GM10266 (cell line): ENCODE results near the gene BBS1.
"Not testable (repeated sequence)": the region's sequence is repeated elsewhere in the genome, so short reads cannot be mapped to it uniquely, and the experiment has no call there.

Experiments used
- DNase-seq: peaks from one replicate; pipeline ENCODE4 v3.0.0; 2012; ENCODE audit errors: extremely low spot score
- TF ChIP-seq, protein P1 (sequence below): IDR thresholded peaks from 2 replicates; pipeline ENCODE4 v1.5.1; 2012; ENCODE audit warnings: mild to moderate bottlenecking, low read depth; ENCODE audit not compliant: control insufficient read depth, insufficient read depth; ENCODE audit errors: missing control alignments

Gene BBS1

DNA sequence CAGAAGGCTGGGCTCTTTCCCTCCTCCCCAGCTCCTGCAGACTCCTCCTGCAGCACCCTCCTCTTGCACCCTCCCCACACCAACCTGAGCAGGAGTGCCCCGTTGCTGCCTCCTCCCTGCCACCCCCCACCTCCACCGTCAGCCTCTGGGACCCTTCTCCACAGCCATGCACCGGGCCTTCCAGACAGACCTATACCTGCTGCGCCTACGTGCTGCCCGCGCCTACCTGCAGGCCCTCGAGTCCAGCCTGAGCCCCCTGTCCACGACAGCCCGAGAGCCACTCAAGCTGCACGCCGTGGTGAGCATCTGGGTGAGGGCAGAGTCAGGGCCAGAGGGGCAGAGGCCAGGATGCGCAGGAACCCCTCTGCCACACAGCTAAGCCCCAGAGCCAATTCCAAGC, 19.2 kb downstream of the BBS1 start:
- TF ChIP-seq, protein P1, sequence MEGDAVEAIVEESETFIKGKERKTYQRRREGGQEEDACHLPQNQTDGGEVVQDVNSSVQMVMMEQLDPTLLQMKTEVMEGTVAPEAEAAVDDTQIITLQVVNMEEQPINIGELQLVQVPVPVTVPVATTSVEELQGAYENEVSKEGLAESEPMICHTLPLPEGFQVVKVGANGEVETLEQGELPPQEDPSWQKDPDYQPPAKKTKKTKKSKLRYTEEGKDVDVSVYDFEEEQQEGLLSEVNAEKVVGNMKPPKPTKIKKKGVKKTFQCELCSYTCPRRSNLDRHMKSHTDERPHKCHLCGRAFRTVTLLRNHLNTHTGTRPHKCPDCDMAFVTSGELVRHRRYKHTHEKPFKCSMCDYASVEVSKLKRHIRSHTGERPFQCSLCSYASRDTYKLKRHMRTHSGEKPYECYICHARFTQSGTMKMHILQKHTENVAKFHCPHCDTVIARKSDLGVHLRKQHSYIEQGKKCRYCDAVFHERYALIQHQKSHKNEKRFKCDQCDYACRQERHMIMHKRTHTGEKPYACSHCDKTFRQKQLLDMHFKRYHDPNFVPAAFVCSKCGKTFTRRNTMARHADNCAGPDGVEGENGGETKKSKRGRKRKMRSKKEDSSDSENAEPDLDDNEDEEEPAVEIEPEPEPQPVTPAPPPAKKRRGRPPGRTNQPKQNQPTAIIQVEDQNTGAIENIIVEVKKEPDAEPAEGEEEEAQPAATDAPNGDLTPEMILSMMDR, result no peak
- DNase-seq, result no peak

DNA sequence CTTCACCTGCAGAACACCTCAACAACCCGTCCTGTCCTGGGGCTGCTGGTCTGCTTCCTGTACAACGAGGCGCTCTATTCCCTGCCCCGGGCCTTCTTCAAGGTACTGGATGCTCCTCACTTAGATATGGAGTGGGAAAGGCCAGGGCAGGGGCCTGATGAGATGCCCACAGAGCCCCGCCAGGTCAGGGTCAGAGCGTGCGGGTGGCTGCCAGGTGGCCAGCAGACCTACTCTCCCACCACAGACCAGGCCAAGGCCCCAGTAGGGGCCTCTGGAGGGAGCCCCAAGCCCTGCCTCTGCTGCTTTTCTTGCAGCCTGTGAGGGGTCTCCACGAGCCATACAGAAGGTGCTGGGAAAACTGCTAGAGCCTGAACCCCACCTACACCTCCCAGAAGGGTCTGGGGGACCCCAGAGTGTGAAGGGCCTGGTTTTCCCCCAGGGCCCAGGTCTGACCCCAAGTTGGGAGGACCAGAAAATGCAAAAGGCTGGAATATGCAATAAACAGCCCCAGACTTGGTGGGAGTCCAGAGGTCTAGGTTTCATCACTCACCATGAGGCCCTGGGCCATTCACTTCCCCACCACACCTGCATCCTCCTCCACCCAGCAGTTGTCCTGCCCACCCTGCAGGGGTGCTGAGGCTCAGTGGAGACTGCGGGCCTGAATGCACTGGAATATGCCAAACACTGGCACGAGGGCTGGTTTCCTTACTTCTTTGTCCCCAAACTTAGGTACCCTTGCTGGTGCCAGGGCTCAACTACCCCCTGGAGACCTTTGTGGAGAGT, 20.7 kb downstream of the BBS1 start:
- no peak for DNase-seq
- TF ChIP-seq, protein P1, result no peak

DNA sequence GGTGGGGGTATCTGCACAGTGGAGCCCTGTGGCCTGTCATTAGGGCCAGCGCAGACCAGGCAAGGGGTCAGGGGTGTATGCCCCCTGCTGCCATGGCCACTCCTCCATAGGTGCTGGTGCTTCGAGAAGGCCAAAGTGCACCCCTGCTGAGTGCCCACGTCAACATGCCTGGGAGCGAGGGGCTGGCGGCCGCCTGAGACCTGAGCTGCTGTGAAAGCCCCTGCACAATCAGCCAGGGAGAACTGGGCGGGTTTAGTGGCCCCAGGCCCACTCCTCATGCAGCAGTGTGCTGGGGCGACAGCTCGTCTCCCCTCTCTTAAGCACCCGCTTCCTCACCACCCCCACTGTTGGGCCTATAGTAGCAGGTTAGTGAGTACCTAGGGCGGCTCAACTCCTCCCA, 21.4 kb downstream of the BBS1 start:
- TF ChIP-seq, protein P1, result no peak
- no peak for DNase-seq

DNA sequence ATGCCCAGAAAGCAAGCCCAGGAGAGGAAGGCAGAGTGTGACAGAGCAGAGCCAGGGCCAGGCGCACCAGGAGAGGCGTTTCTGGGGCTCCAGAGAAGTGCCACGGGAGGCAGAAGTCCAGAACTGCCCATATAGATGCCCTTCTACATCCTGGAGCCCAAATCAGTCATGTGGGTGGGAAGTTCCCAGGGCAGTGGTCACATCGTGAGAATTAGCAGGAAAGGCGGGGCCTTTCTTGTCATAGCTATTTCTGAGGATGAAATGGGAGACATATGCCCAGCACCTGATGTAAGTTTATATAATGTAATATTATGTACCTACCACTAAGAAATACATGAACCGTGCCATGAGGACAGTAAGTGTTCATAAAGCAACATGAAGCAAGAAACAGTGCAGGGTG, 22.3 kb downstream of the BBS1 start:
- TF ChIP-seq, protein P1, result no peak

DNA sequence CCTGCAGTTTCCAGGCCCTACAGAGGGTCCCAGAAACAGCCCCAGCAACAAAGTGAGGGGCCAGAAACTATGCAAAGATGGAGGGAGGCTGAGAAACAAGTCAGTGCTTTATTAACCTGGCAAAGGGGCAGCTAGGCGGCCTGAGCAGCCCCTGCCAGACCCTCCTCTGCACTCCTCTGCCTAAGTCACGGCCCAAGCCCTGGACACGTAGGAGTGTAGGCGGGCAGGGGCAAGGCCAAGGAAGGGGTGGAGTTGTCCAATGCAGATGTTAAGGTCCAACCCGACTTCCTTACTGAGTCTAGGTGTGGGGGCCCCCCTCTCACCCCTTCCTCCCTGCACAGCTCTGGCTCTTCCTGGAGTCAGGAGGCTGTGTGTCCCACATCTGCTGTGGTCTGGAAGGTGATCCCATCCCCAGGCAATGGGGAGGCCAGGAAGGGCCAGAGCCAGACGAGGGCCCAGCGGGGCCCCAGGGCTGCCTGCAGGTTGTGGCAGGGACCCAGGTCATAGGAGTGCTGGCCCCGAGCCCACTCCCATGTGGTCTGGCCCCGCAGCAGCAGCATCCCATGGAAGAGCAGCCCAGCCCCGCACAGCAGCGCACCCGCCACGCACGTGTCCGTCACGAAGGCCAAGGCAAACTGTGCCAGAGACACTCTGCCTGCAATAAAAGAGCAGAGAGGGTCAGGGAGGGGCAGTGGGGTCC, 28.9 kb downstream of the BBS1 start:
- no peak for DNase-seq
- TF ChIP-seq, protein P1, result no peak

More for the DNA sequence above, 22.3 kb downstream of the BBS1 start:
- DNase-seq, result no peak

DNA sequence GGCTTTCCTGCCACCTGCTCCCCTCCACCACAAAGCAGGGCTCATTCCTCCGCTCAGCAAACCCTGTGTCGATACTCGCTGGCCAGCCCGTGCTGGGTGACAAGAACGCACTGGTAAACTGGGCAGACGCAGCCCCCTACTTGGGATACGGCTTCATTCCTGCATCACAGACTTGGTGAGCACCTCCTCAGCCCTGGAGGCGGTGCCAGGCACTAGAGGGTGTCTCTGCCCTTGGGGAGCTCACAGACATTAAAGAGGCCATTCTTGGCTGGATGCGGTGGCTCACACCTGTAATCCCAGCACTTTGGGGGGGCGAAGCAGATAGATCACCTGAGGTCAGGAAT, 29.4 kb downstream of the BBS1 start:
- DNase-seq, result no peak
- TF ChIP-seq, protein P1, result no peak

DNA sequence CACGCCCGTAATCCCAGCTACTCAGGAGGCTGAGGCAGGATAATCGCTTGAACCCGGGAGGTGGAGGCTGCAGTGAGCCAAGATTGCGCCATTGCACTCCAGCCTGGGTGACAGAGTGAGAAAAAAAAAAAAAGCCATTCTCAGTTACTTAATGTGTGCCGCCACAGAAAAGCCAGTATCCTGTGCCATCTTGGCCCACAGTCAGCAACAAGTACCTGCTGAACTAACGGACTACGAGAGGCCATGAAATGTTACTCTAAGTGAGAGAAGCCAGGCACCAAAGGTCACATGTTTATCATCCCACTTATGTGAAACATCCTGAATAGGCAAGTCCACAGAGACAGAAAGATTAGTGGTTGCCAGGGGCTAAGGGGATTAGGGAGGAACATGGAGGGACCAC, 30.2 kb downstream of the BBS1 start:
- not testable (repeated sequence) for DNase-seq

DNA sequence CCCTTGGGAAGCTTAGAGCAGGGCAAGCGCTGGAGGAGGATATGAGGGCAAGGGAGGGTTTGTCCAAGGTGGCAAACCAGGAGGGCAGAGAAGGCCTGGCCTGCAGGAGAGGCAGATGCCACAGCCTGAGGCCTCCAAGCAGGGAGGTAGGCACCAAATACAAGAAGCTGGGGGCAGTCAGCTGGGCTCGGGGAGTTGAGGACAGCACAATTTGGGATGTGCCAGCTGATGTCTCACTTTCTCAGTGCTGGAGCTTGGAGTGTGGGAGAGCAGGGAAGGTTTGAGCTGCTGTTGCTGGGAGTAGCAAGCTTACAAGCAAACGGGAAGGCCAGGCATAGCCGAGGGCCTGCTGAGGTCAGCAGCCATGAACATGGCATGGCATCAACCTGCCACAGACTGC, 31.5 kb downstream of the BBS1 start:
- TF ChIP-seq, protein P1, result no peak
- no peak for DNase-seq
